Medulla oblongata (tissue), 1 donor: ENCODE data around the gene BMI1.
"Not testable (repeated sequence)": the region's sequence is repeated elsewhere in the genome, so short reads cannot be mapped to it uniquely, and the experiment has no call there.

Experiments used
- DNase-seq: peaks from one replicate; pipeline ENCODE4 v3.0.0-alpha.2; 2015; ENCODE audit errors: extremely low spot score

BMI1 gene

GRCh38 chr10:22339761-22340328 lies 18.9 kb downstream of the BMI1 start:
- peak; percentile 79 for DNase-seq

GRCh38 chr10:22340329-22341189 lies 19.7 kb downstream of the BMI1 start:
- DNase-seq, result no peak

- peak; percentile 61 for DNase-seq
Measured at GRCh38 chr10:22341190-22341925, 20.5 kb downstream of the BMI1 start.

GRCh38 chr10:22341926-22342196 lies 21.0 kb downstream of the BMI1 start:
- no peak for DNase-seq

- DNase-seq, result no peak
Measured at GRCh38 chr10:22342421-22342820, 21.5 kb downstream of the BMI1 start.

- DNase-seq, result no peak
Measured at GRCh38 chr10:22343731-22344130, 22.8 kb downstream of the BMI1 start.

GRCh38 chr10:22344249-22344648 lies 23.4 kb downstream of the BMI1 start:
- no peak for DNase-seq

GRCh38 chr10:22344781-22345300 lies 23.9 kb downstream of the BMI1 start:
- DNase-seq, result no peak

GRCh38 chr10:22345301-22346095 lies 24.6 kb downstream of the BMI1 start, which contains the start of gene SPAG6:
Gene SPAG6, plus strand, starts transcription at chr10:22345496. Its CDS starts 116 bp downstream, at chr10:22345612.
- peak; percentile 39 for DNase-seq

- no peak for DNase-seq
Measured at GRCh38 chr10:22346096-22346661, 25.3 kb downstream of the BMI1 start.

GRCh38 chr10:22349755-22350154 lies 28.9 kb downstream of the BMI1 start:
- no peak for DNase-seq

GRCh38 chr10:22351131-22351703 lies 30.3 kb downstream of the BMI1 start:
- no peak for DNase-seq

GRCh38 chr10:22356324-22356873 lies 35.5 kb downstream of the BMI1 start:
- no peak for DNase-seq

- not testable (repeated sequence) for DNase-seq
Measured at GRCh38 chr10:22357770-22358169, 36.9 kb downstream of the BMI1 start.

GRCh38 chr10:22363305-22363704 lies 42.4 kb downstream of the BMI1 start:
- no peak for DNase-seq

- DNase-seq, result no peak
Measured at GRCh38 chr10:22364407-22365140, 43.7 kb downstream of the BMI1 start.

GRCh38 chr10:22365233-22365632 lies 44.3 kb downstream of the BMI1 start:
- DNase-seq, result peak; percentile 66

- DNase-seq, result no peak
Measured at GRCh38 chr10:22365644-22366434, 44.9 kb downstream of the BMI1 start.

- no peak for DNase-seq
Measured at GRCh38 chr10:22366435-22366703, 45.5 kb downstream of the BMI1 start.
